Measurements from ENCODE around the gene CAPN10.
"Not testable (repeated sequence)": the region's sequence is repeated elsewhere in the genome, so short reads cannot be mapped to it uniquely, and the experiment has no call there.

CAPN10 gene

GRCh38 chr2:240561325-240561971 is 25.1 kb upstream of the CAPN10 start:
- Histone ChIP-seq H3K4me3 (ENCODE audit: low read depth in 1 of 2, low read length in 2 of 2) (peak overlapping the region; percentile 48 to 78), H3K4me2 (ENCODE audit: insufficient read depth, low read length) (peak overlapping the region; percentile 91), H3K79me2 (ENCODE audit: insufficient read depth, low read length) (peaks cover 70% of the 10 kb centered on the region), H3K27me3 (ENCODE audit: insufficient read depth, low read length, poor library complexity) (no peaks in the 10 kb centered on the region), H3K36me3 (ENCODE audit: insufficient read depth, low read length) (peaks cover 39% of the 10 kb centered on the region), H2AFZ (ENCODE audit: low read depth, low read length) (peak overlapping the region; percentile 59), H3K4me1 (ENCODE audit: insufficient read depth, low read length) (peaks cover 68% of the 10 kb centered on the region), H3K9me3 (ENCODE audit: insufficient read depth, low read length, severe bottlenecking) (no peaks in the 10 kb centered on the region), H3K9ac (ENCODE audit: low read depth, low read length) (peak overlapping the region; percentile 99), H4K20me1 (ENCODE audit: insufficient read depth, low read length) (peaks cover 7% of the 10 kb centered on the region), H3K27ac (ENCODE audit: low read length) (peak overlapping the region; percentile 87)
- TF ChIP-seq CTCF (IDR thresholded peaks at IDR 0.05; ENCODE audit: borderline replicate concordance, extremely low read depth, low read length, poor library complexity, severe bottlenecking) (no peak), EZH2 (IDR thresholded peaks at IDR 0.05; ENCODE audit: borderline replicate concordance, low read depth, low read length, severe bottlenecking) (no peak)
- peak; percentile 16 for ATAC-seq (ENCODE audit: insufficient read depth, low read depth)
- no peak for DNase-seq

GRCh38 chr2:240563231-240563630 is 23.3 kb upstream of the CAPN10 start:
- not testable (repeated sequence) for H3K27ac ChIP-seq (ENCODE audit: low read length); H3K9me3 ChIP-seq (ENCODE audit: insufficient read depth, low read length, severe bottlenecking); H3K9ac ChIP-seq (ENCODE audit: low read depth, low read length); H3K27me3 ChIP-seq (ENCODE audit: insufficient read depth, low read length, poor library complexity); H4K20me1 ChIP-seq (ENCODE audit: insufficient read depth, low read length); H2AFZ ChIP-seq (ENCODE audit: low read depth, low read length); DNase-seq; H3K4me2 ChIP-seq (ENCODE audit: insufficient read depth, low read length); ATAC-seq (ENCODE audit: insufficient read depth, low read depth); H3K4me3 ChIP-seq (ENCODE audit: low read depth in 1 of 2, low read length in 2 of 2)
- Histone ChIP-seq H3K79me2 (ENCODE audit: insufficient read depth, low read length) (peaks cover 67% of the 10 kb centered on the region), H3K4me1 (ENCODE audit: insufficient read depth, low read length) (peaks cover 83% of the 10 kb centered on the region), H3K36me3 (ENCODE audit: insufficient read depth, low read length) (peaks cover 30% of the 10 kb centered on the region)

GRCh38 chr2:240563951-240564560 is 22.5 kb upstream of the CAPN10 start:
- peak overlapping the region; percentile 80; the same call in 1 of the 2 replicates for H3K4me2 ChIP-seq (ENCODE audit: insufficient read depth, low read length)
- peaks cover 21% of the 10 kb centered on the region for H3K36me3 ChIP-seq (ENCODE audit: insufficient read depth, low read length)
- peak overlapping the region; percentile 97; the same call in 1 of the 2 replicates for H3K27ac ChIP-seq (ENCODE audit: low read length)
- peak; percentile 4 for DNase-seq
- TF ChIP-seq CTCF (IDR thresholded peaks at IDR 0.05; ENCODE audit: borderline replicate concordance, extremely low read depth, low read length, poor library complexity, severe bottlenecking) (no peak), EZH2 (IDR thresholded peaks at IDR 0.05; ENCODE audit: borderline replicate concordance, low read depth, low read length, severe bottlenecking) (no peak)
- no peaks in the 10 kb centered on the region for H3K27me3 ChIP-seq (ENCODE audit: insufficient read depth, low read length, poor library complexity)
- peak overlapping the region; percentile 81; the same call in 1 of the 2 replicates for H3K9ac ChIP-seq (ENCODE audit: low read depth, low read length)
- H3K4me3 ChIP-seq (ENCODE audit: low read depth in 1 of 2, low read length in 2 of 2): no peak overlapping the region
- H2AFZ ChIP-seq (ENCODE audit: low read depth, low read length): no peak overlapping the region
- H3K79me2 ChIP-seq (ENCODE audit: insufficient read depth, low read length): peaks cover 61% of the 10 kb centered on the region
- H4K20me1 ChIP-seq (ENCODE audit: insufficient read depth, low read length): peaks cover 1% of the 10 kb centered on the region
- peaks cover 76% of the 10 kb centered on the region for H3K4me1 ChIP-seq (ENCODE audit: insufficient read depth, low read length)
- no peaks in the 10 kb centered on the region for H3K9me3 ChIP-seq (ENCODE audit: insufficient read depth, low read length, severe bottlenecking)
- no peak for ATAC-seq (ENCODE audit: insufficient read depth, low read depth)
